Neural progenitor cell (in vitro differentiated cells): ENCODE data around the gene CALR. TPM values are rescaled to one million over a fixed set of nuclear protein-coding genes. Genes with fewer than 3 reads are reported as not detected.
"Not testable (repeated sequence)": the region's sequence is repeated elsewhere in the genome, so short reads cannot be mapped to it uniquely, and the experiment has no call there.

Experiments used
- DNase-seq: peaks from one replicate; pipeline ENCODE4 v3.0.0-alpha.2; 2016; ENCODE audit warnings: low spot score
- H2AFZ ChIP-seq: fragments of 200-600 bp; sonication (generic); replicated peaks from 2 replicates; pipeline ENCODE4 v1.6.1; 2016; ENCODE audit warnings: antibody characterized with exemption
- H3F3A ChIP-seq: fragments of 200-600 bp; sonication (generic); 2 replicates; pipeline ENCODE4 v1.6.1; 2016; ENCODE audit warnings: antibody characterized with exemption, low read depth
- H3K27ac ChIP-seq: fragments of 200-600 bp; sonication (generic); 2 replicates; pipeline ENCODE4 v1.5.1; 2016; ENCODE audit warnings: mild to moderate bottlenecking
- H3K27me3 ChIP-seq: fragments of 200-600 bp; sonication (generic); 2 replicates; pipeline ENCODE4 v1.6.1; 2016; ENCODE audit warnings: mild to moderate bottlenecking, moderate library complexity
- H3K36me3 ChIP-seq: fragments of 200-600 bp; sonication (generic); 2 replicates; pipeline ENCODE4 v1.5.1; 2016
- H3K4me1 ChIP-seq: fragments of 200-600 bp; sonication (generic); 2 replicates; pipeline ENCODE4 v1.6.1; 2016; ENCODE audit warnings: mixed run types
- H3K4me2 ChIP-seq: fragments of 200-600 bp; sonication (generic); 2 replicates; pipeline ENCODE4 v1.6.1; 2016
- H3K4me3 ChIP-seq: fragments of 200-600 bp; sonication (generic); 2 replicates; pipeline ENCODE4 v1.5.1; 2016
- H3K79me2 ChIP-seq: fragments of 200-600 bp; sonication (generic); 2 replicates; pipeline ENCODE4 v1.6.1; 2016; ENCODE audit warnings: low read depth
- H3K9ac ChIP-seq: fragments of 200-600 bp; sonication (generic); 2 replicates; pipeline ENCODE4 v1.6.1; 2016
- H3K9me3 ChIP-seq: fragments of 200-600 bp; sonication (generic); 2 replicates; pipeline ENCODE4 v1.5.1; 2016; ENCODE audit warnings: low read depth
- H4K20me1 ChIP-seq: fragments of 200-600 bp; sonication (generic); 2 replicates; pipeline ENCODE4 v1.6.1; 2016; ENCODE audit warnings: low read depth
- H3K27ac Mint-ChIP-seq: 3 replicates; pipeline ENCODE4 v1.8.0; 2021; ENCODE audit warnings: mixed read lengths
- H3K27me3 Mint-ChIP-seq: 2 replicates; pipeline ENCODE4 v1.8.0; 2022; ENCODE audit warnings: low read depth, mild to moderate bottlenecking, inconsistent platforms, moderate library complexity, mixed read lengths; ENCODE audit not compliant: insufficient read depth
- H3K36me3 Mint-ChIP-seq: 3 replicates; pipeline ENCODE4 v1.8.0; 2021; ENCODE audit warnings: mixed read lengths
- H3K4me1 Mint-ChIP-seq: 3 replicates; pipeline ENCODE4 v1.8.0; 2021; ENCODE audit warnings: mixed read lengths
- H3K4me3 Mint-ChIP-seq: 3 replicates; pipeline ENCODE4 v1.8.0; 2021; ENCODE audit warnings: mild to moderate bottlenecking, moderate library complexity, mixed read lengths
- H3K9me3 Mint-ChIP-seq: 3 replicates; pipeline ENCODE4 v1.8.0; 2020; ENCODE audit warnings: mixed read lengths
- CTCF ChIP-seq: fragments of 200-600 bp; sonication (generic); IDR thresholded peaks from 2 replicates; pipeline ENCODE4 v1.5.1; 2017; ENCODE audit warnings: antibody characterized with exemption, mild to moderate bottlenecking
- EZH2 ChIP-seq: fragments of 200-600 bp; sonication (generic); IDR thresholded peaks from 2 replicates; pipeline ENCODE4 v1.6.1; 2017; ENCODE audit warnings: antibody characterized with exemption, mild to moderate bottlenecking, moderate library complexity
- EZH2phosphoT487 ChIP-seq: fragments of 200-600 bp; sonication (generic); IDR thresholded peaks from 2 replicates; pipeline ENCODE4 v1.6.1; 2017; ENCODE audit warnings: antibody characterized with exemption
- total RNA-seq: library from RNA; depleted of rRNA; stranded (reverse); fragments of >200 nt; gene quantifications from 2 replicates; pipeline ENCODE4 v1.2.3, GENCODE V29; 2015; ENCODE audit warnings: low replicate concordance

Gene CALR
- total RNA-seq, 1 donor from 2014 or later, result 437 TPM

GRCh38 chr19:12953138-12953798 is 14.9 kb downstream of the CALR start:
- H3K9ac ChIP-seq, result no peak overlapping the region
- no peak overlapping the region for H3K27ac ChIP-seq
- Mint-ChIP-seq H3K27me3 (peaks cover 4% of the 10 kb centered on the region), H3K36me3 (peaks cover 18% of the 10 kb centered on the region), H3K4me1 (peaks cover 16% of the 10 kb centered on the region), H3K9me3 (no peaks in the 10 kb centered on the region), H3K27ac (no peak overlapping the region), H3K4me3 (no peak overlapping the region)
- no peaks in the 10 kb centered on the region for H3K9me3 ChIP-seq
- peaks cover 15% of the 10 kb centered on the region for H4K20me1 ChIP-seq
- no peaks in the 10 kb centered on the region for H3K27me3 ChIP-seq
- H3F3A ChIP-seq, result peaks cover 57% of the 10 kb centered on the region
- peaks cover 36% of the 10 kb centered on the region for H3K79me2 ChIP-seq
- no peaks in the 10 kb centered on the region for H3K36me3 ChIP-seq
- H2AFZ ChIP-seq, result no peak overlapping the region
- H3K4me3 ChIP-seq, result no peak overlapping the region
- H3K4me2 ChIP-seq, result no peak overlapping the region
- H3K4me1 ChIP-seq, result no peaks in the 10 kb centered on the region
- no peak for DNase-seq
- no peak for TF ChIP-seq EZH2
- no peak for TF ChIP-seq EZH2phosphoT487
- TF ChIP-seq CTCF, result no peak

- Histone ChIP-seq H3F3A (peaks cover 59% of the 10 kb centered on the region), H3K4me1 (no peaks in the 10 kb centered on the region), H3K4me3 (no peak overlapping the region), H3K79me2 (peaks cover 34% of the 10 kb centered on the region), H4K20me1 (peaks cover 15% of the 10 kb centered on the region), H3K9ac (no peak overlapping the region), H3K36me3 (no peaks in the 10 kb centered on the region), H3K27me3 (no peaks in the 10 kb centered on the region), H3K4me2 (no peak overlapping the region), H2AFZ (no peak overlapping the region), H3K27ac (no peak overlapping the region), H3K9me3 (no peaks in the 10 kb centered on the region)
- H3K4me1 Mint-ChIP-seq, result peaks cover 16% of the 10 kb centered on the region
- H3K27ac Mint-ChIP-seq, result no peak overlapping the region
- peaks cover 14% of the 10 kb centered on the region for H3K36me3 Mint-ChIP-seq
- peaks cover 8% of the 10 kb centered on the region for H3K27me3 Mint-ChIP-seq
- no peak overlapping the region for H3K4me3 Mint-ChIP-seq
- TF ChIP-seq CTCF (no peak), EZH2phosphoT487 (no peak), EZH2 (no peak)
- H3K9me3 Mint-ChIP-seq, result no peaks in the 10 kb centered on the region
- no peak for DNase-seq
Measured at GRCh38 chr19:12953799-12954611, 15.6 kb downstream of the CALR start.

- H3K4me3 Mint-ChIP-seq, result peak overlapping the region; percentile 39
- H3K9me3 ChIP-seq, result no peaks in the 10 kb centered on the region
- no peaks in the 10 kb centered on the region for H3K36me3 ChIP-seq
- no peaks in the 10 kb centered on the region for H3K4me1 ChIP-seq
- H3K9me3 Mint-ChIP-seq, result no peaks in the 10 kb centered on the region
- TF ChIP-seq EZH2phosphoT487 (no peak), EZH2 (no peak), CTCF (no peak)
- peaks cover 15% of the 10 kb centered on the region for H4K20me1 ChIP-seq
- peaks cover 16% of the 10 kb centered on the region for H3K4me1 Mint-ChIP-seq
- no peak overlapping the region for H3K27ac ChIP-seq
- H3K27ac Mint-ChIP-seq, result no peak overlapping the region
- peaks cover 14% of the 10 kb centered on the region for H3K36me3 Mint-ChIP-seq
- H3F3A ChIP-seq, result peaks cover 59% of the 10 kb centered on the region
- DNase-seq, result no peak
- no peak overlapping the region for H3K4me2 ChIP-seq
- H3K27me3 Mint-ChIP-seq, result peaks cover 8% of the 10 kb centered on the region
- H3K27me3 ChIP-seq, result no peaks in the 10 kb centered on the region
- peaks cover 34% of the 10 kb centered on the region for H3K79me2 ChIP-seq
- no peak overlapping the region for H3K4me3 ChIP-seq
- no peak overlapping the region for H3K9ac ChIP-seq
- no peak overlapping the region for H2AFZ ChIP-seq
Measured at GRCh38 chr19:12954612-12954962, 16.2 kb downstream of the CALR start.

GRCh38 chr19:12955575-12955974 is 17.2 kb downstream of the CALR start:
- H3K9ac ChIP-seq, H3K27me3 ChIP-seq, H3K9me3 ChIP-seq, H2AFZ ChIP-seq, H3K27ac ChIP-seq, H3K9me3 Mint-ChIP-seq, H3K36me3 ChIP-seq, H3K4me1 ChIP-seq, H3K27ac Mint-ChIP-seq, H3K36me3 Mint-ChIP-seq, DNase-seq, H3K27me3 Mint-ChIP-seq: not testable (repeated sequence)
- Histone ChIP-seq H3F3A (peaks cover 59% of the 10 kb centered on the region), H3K4me3 (peak overlapping the region; percentile 82), H4K20me1 (peaks cover 15% of the 10 kb centered on the region), H3K4me2 (peak overlapping the region; percentile 83), H3K79me2 (peaks cover 34% of the 10 kb centered on the region)
- Mint-ChIP-seq H3K4me3 (peak overlapping the region; percentile 88), H3K4me1 (peaks cover 16% of the 10 kb centered on the region)
